ENCODE measurements around the gene PEAK3. TPM values are rescaled to one million over a fixed set of nuclear protein-coding genes. Genes with fewer than 3 reads are reported as not detected.

PEAK3 gene
- total and polyA plus RNA-seq, 9 of the 15 experiments (the other 6 are each of a cell fraction or from before 2014, with no cell fraction given): 0.07 to 0.40 TPM; not detected in 7

GRCh38 chr19:2236314-2237050 lies 45.5 kb downstream of the PEAK3 start, which contains the start of the genes PLEKHJ1 and SF3A2 (continued):
- TF ChIP-seq RAD51 (IDR thresholded peaks at IDR 0.05; ENCODE audit: borderline replicate concordance, low read depth) (peak; percentile 9; the same call in 1 of the 2 replicates), ZNF445 (CRISPR knock-in tag; IDR thresholded peaks at IDR 0.05; ENCODE audit: low read depth) (no peak), MAFK (IDR thresholded peaks at IDR 0.05; ENCODE audit: low read length) (no peak), STAT5B (CRISPR knock-in tag; IDR thresholded peaks at IDR 0.05) (no peak), ZBTB9 (CRISPR knock-in tag; IDR thresholded peaks at IDR 0.05) (peak; percentile 88), LEF1 (IDR thresholded peaks at IDR 0.05) (no peak), ZNF696 (CRISPR knock-in tag; conservative IDR thresholded peaks at IDR 0.05) (no peak), DDX20 (tag; IDR thresholded peaks at IDR 0.05; ENCODE audit: low read depth) (no peak), SMAD2 (IDR thresholded peaks at IDR 0.05; ENCODE audit: low read depth, low read length) (no peak), ETV1 (tag; conservative IDR thresholded peaks at IDR 0.05; ENCODE audit: low read depth) (0 out of 2 replicates have a peak, but pooled peaks have one; percentile 39), THRAP3 (IDR thresholded peaks at IDR 0.05; ENCODE audit: borderline replicate concordance) (no peak), FOS (IDR thresholded peaks at IDR 0.05; ENCODE audit: extremely low read depth, insufficient read length) (no peak), LARP7 (IDR thresholded peaks at IDR 0.05) (no peak), POLR2A (conservative IDR thresholded peaks at IDR 0.05) (peak; percentile 90), ELF1 (tag; IDR thresholded peaks at IDR 0.05) (peak; percentile 94), E2F4 (CRISPR knock-in tag; IDR thresholded peaks at IDR 0.05; ENCODE audit: low read depth) (peak; percentile 87), ZNF324 (CRISPR knock-in tag; IDR thresholded peaks at IDR 0.05) (no peak), ZNF263 (CRISPR knock-in tag; IDR thresholded peaks at IDR 0.05; ENCODE audit: borderline replicate concordance) (peak; percentile 52; the same call in 1 of the 2 replicates), DPF2 (IDR thresholded peaks at IDR 0.05) (peak; percentile 55)
- TF ChIP-seq, protein P1, sequence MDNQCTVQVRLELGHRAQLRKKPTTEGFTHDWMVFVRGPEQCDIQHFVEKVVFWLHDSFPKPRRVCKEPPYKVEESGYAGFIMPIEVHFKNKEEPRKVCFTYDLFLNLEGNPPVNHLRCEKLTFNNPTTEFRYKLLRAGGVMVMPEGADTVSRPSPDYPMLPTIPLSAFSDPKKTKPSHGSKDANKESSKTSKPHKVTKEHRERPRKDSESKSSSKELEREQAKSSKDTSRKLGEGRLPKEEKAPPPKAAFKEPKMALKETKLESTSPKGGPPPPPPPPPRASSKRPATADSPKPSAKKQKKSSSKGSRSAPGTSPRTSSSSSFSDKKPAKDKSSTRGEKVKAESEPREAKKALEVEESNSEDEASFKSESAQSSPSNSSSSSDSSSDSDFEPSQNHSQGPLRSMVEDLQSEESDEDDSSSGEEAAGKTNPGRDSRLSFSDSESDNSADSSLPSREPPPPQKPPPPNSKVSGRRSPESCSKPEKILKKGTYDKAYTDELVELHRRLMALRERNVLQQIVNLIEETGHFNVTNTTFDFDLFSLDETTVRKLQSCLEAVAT (IDR thresholded peaks at IDR 0.05): peak in 1 of 2 experiments; percentile 49; a peak in 1 of 4 replicates
- TF ChIP-seq, protein P2, sequence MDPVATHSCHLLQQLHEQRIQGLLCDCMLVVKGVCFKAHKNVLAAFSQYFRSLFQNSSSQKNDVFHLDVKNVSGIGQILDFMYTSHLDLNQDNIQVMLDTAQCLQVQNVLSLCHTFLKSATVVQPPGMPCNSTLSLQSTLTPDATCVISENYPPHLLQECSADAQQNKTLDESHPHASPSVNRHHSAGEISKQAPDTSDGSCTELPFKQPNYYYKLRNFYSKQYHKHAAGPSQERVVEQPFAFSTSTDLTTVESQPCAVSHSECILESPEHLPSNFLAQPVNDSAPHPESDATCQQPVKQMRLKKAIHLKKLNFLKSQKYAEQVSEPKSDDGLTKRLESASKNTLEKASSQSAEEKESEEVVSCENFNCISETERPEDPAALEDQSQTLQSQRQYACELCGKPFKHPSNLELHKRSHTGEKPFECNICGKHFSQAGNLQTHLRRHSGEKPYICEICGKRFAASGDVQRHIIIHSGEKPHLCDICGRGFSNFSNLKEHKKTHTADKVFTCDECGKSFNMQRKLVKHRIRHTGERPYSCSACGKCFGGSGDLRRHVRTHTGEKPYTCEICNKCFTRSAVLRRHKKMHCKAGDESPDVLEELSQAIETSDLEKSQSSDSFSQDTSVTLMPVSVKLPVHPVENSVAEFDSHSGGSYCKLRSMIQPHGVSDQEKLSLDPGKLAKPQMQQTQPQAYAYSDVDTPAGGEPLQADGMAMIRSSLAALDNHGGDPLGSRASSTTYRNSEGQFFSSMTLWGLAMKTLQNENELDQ (CRISPR knock-in tag; IDR thresholded peaks at IDR 0.05; ENCODE audit: borderline replicate concordance): no peak
- TF ChIP-seq, protein P3, sequence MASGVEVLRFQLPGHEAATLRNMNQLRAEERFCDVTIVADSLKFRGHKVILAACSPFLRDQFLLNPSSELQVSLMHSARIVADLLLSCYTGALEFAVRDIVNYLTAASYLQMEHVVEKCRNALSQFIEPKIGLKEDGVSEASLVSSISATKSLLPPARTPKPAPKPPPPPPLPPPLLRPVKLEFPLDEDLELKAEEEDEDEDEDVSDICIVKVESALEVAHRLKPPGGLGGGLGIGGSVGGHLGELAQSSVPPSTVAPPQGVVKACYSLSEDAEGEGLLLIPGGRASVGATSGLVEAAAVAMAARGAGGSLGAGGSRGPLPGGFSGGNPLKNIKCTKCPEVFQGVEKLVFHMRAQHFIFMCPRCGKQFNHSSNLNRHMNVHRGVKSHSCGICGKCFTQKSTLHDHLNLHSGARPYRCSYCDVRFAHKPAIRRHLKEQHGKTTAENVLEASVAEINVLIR (CRISPR knock-in tag; IDR thresholded peaks at IDR 0.05): no peak
